ENCODE results near the gene CDH4.

DNA sequence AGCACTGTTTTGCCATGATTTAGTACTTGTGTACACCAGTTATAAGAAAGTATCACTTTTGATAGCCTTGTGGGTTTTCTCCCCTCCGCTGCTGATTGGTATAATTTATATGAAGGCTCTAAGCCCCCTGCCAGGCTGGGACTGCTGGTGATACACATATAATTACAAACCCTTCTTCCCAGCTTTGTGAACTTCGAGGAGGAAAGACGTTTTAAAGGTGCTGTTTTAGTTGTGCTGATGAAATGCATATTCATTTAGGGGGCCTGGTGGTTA, 567.4 kb downstream of the CDH4 start:
- no peak for TF ChIP-seq POLR2AphosphoS5 (IDR thresholded peaks at IDR 0.05; ENCODE audit: low read depth)
- TF ChIP-seq, protein P1, sequence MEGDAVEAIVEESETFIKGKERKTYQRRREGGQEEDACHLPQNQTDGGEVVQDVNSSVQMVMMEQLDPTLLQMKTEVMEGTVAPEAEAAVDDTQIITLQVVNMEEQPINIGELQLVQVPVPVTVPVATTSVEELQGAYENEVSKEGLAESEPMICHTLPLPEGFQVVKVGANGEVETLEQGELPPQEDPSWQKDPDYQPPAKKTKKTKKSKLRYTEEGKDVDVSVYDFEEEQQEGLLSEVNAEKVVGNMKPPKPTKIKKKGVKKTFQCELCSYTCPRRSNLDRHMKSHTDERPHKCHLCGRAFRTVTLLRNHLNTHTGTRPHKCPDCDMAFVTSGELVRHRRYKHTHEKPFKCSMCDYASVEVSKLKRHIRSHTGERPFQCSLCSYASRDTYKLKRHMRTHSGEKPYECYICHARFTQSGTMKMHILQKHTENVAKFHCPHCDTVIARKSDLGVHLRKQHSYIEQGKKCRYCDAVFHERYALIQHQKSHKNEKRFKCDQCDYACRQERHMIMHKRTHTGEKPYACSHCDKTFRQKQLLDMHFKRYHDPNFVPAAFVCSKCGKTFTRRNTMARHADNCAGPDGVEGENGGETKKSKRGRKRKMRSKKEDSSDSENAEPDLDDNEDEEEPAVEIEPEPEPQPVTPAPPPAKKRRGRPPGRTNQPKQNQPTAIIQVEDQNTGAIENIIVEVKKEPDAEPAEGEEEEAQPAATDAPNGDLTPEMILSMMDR (IDR thresholded peaks at IDR 0.05; ENCODE audit: insufficient read depth, low read length), result no peak
- TF ChIP-seq REST (IDR thresholded peaks at IDR 0.05; ENCODE audit: insufficient replicate concordance, low read depth), result no peak
